GM12878 (cell line): ENCODE measurements around the gene P4HTM. TPM values are rescaled to one million over a fixed set of nuclear protein-coding genes. Genes with fewer than 3 reads are reported as not detected.
"Not testable (repeated sequence)": the region's sequence is repeated elsewhere in the genome, so short reads cannot be mapped to it uniquely, and the experiment has no call there.

Source experiments
- ATAC-seq: fragments of 200-7000 bp; cut with Tn5 transposase; 3 replicates; pipeline ENCODE4 v1.9.1; 2020; ENCODE audit warnings: mild to moderate bottlenecking, moderate library complexity
- BruUV-seq: library from RNA; stranded (reverse); fragments of 400-500 nt; replicated peaks from 2 replicates; lab custom pipeline; 2021; lab: Mats Ljungman, UMichigan
- CTCF ChIA-PET: fragments of 300-600 bp; sonication (Branson Sonifier 250); formaldehyde crosslinking; extraction: SDS; loops from one replicate; lab custom pipeline; 2021; ENCODE audit warnings: inconsistent platforms; lab: Yijun Ruan, JAX
- POLR2A ChIA-PET: fragments of 350-600 bp; formaldehyde crosslinking; extraction: SDS; loops from one replicate; lab custom pipeline; 2021; ENCODE audit warnings: inconsistent platforms; lab: Charles Lee
- RAD21 ChIA-PET: fragments of 300-600 bp; sonication (Branson Sonifier 250); formaldehyde crosslinking; loops from one replicate; lab custom pipeline; 2023; ENCODE audit warnings: antibody characterized with exemption; ENCODE audit not compliant: unreplicated experiment; lab: Charles Lee
- SMC1A ChIA-PET: fragments of 300-600 bp; sonication (Branson Sonifier 250); formaldehyde crosslinking; loops from one replicate; lab custom pipeline; 2023; ENCODE audit not compliant: unreplicated experiment, uncharacterized antibody; lab: Charles Lee
- DNase-seq: peaks from one replicate; pipeline ENCODE4 v3.0.0-alpha.2; 2011; ENCODE audit warnings: low read depth, low spot score
- FAIRE-seq: peaks from 3 replicates; lab custom pipeline; 2011; peaks lifted over from hg19 to GRCh38; lab: Jason Lieb, UNC
- H2AFZ ChIP-seq: 2 replicates; pipeline ENCODE4 v1.6.0; 2011; ENCODE audit warnings: low read depth, low read length, control low read depth; ENCODE audit not compliant: control insufficient read depth
- H3K27ac ChIP-seq: 2 replicates; pipeline ENCODE4 v1.5.1; 2011; ENCODE audit warnings: control low read depth; ENCODE audit not compliant: control insufficient read depth, insufficient read depth
- H3K27me3 ChIP-seq, 2 experiments: replicated peaks in 1 of 2; 2 replicates each; pipeline versions ENCODE4 v1.6.0 to v1.6.1; 2011; ENCODE audit warnings: low read length in 1 of 2; ENCODE audit not compliant: control insufficient read depth in 2 of 2, insufficient read depth in 2 of 2
- H3K36me3 ChIP-seq, 2 experiments: 2 replicates each; pipeline ENCODE4 v1.5.1; 2011; ENCODE audit warnings: low read length in 1 of 2; ENCODE audit not compliant: control insufficient read depth in 2 of 2, insufficient read depth in 2 of 2
- H3K4me1 ChIP-seq: 2 replicates; pipeline ENCODE4 v1.6.1; 2011; ENCODE audit warnings: mild to moderate bottlenecking, low read length, moderate library complexity, mixed read lengths; ENCODE audit not compliant: control insufficient read depth, insufficient read depth
- H3K4me2 ChIP-seq: 2 replicates; pipeline ENCODE4 v1.6.0; 2011; ENCODE audit warnings: control low read depth; ENCODE audit not compliant: control insufficient read depth, insufficient read depth
- H3K4me3 ChIP-seq: fragments of 200-600 bp; sonication (generic); 2 replicates; pipeline ENCODE4 v1.5.1; 2016
- H3K79me2 ChIP-seq: 2 replicates; pipeline ENCODE4 v1.6.0; 2011; ENCODE audit warnings: low read length; ENCODE audit not compliant: control insufficient read depth, insufficient read depth
- H3K9ac ChIP-seq: 2 replicates; pipeline ENCODE4 v1.8.0; 2011; ENCODE audit warnings: low read length, control low read depth, mixed read lengths; ENCODE audit not compliant: control insufficient read depth, insufficient read depth
- H3K9me3 ChIP-seq: replicated peaks from 3 replicates; pipeline ENCODE4 v1.5.1; 2011; ENCODE audit warnings: mild to moderate bottlenecking, low read length; ENCODE audit not compliant: control insufficient read depth, insufficient read depth
- H4K20me1 ChIP-seq: 2 replicates; pipeline ENCODE4 v1.6.0; 2011; ENCODE audit not compliant: control insufficient read depth, insufficient read depth
- BMI1 ChIP-seq: fragments of 450-650 bp; IDR thresholded peaks from 2 replicates; pipeline ENCODE4 v1.6.1; 2016; ENCODE audit warnings: mild to moderate bottlenecking, moderate library complexity, borderline replicate concordance
- EP300 ChIP-seq, 2 experiments: fragments of 150-350 bp in 1 of 2; IDR thresholded peaks; 2 replicates each; pipeline ENCODE4 v1.6.1; 2011 to 2012; ENCODE audit warnings: low read depth in 2 of 2, low read length in 2 of 2, borderline replicate concordance in 1 of 2, improper control_type of control experiment in 1 of 2, inconsistent platforms in 1 of 2; ENCODE audit not compliant: control insufficient read depth in 1 of 2
- NFYB ChIP-seq: IDR thresholded peaks from 2 replicates; pipeline ENCODE4 v1.6.1; 2011; ENCODE audit warnings: low read depth, mild to moderate bottlenecking, low read length, improper control_type of control experiment, moderate library complexity; ENCODE audit not compliant: insufficient read depth
- NRF1 ChIP-seq: conservative IDR thresholded peaks from 2 replicates; pipeline ENCODE4 v1.6.1; 2011; ENCODE audit warnings: mild to moderate bottlenecking, low read depth, low read length, improper control_type of control experiment
- PML ChIP-seq: IDR thresholded peaks from 2 replicates; pipeline ENCODE4 v1.6.1; 2012; ENCODE audit warnings: low read length, inconsistent platforms
- POLR2AphosphoS5 ChIP-seq: IDR thresholded peaks from 2 replicates; pipeline ENCODE4 v1.6.1; 2011; ENCODE audit warnings: mild to moderate bottlenecking, low read length, inconsistent platforms
- POU2F2 ChIP-seq: IDR thresholded peaks from 3 replicates; pipeline ENCODE4 v1.6.1; 2011; ENCODE audit warnings: low read depth, mild to moderate bottlenecking, low read length, borderline replicate concordance
- REST ChIP-seq: IDR thresholded peaks from 2 replicates; pipeline ENCODE4 v1.6.1; 2012; ENCODE audit warnings: mild to moderate bottlenecking, low read depth, low read length
- SMC3 ChIP-seq: IDR thresholded peaks from 2 replicates; pipeline ENCODE4 v1.6.1; 2011; ENCODE audit warnings: low read length, improper control_type of control experiment, borderline replicate concordance
- ZNF24 ChIP-seq: fragments of 450-650 bp; IDR thresholded peaks from 2 replicates; pipeline ENCODE4 v1.6.1; 2017; ENCODE audit warnings: antibody characterized with exemption, mild to moderate bottlenecking
- WGBS: methylation state at CpG from one replicate; pipeline ENCODE4 v1.1.6; 2016; ENCODE audit warnings: low lambda C conversion rate; ENCODE audit not compliant: insufficient replicate concordance, insufficient coverage; ENCODE audit errors: missing lambda C conversion rate; 5-methylcytosine and 5-hydroxymethylcytosine counted together
- in situ Hi-C: fragments of 300-500 bp; cut with MboI; formaldehyde crosslinking; loops from 9 replicates; pipeline ENCODE4 v1.14.3; 2018; ENCODE audit warnings: mixed read lengths
- intact Hi-C: fragments of 100-400 bp; cut with micrococcal nuclease; formaldehyde crosslinking; loops from one replicate; pipeline ENCODE4 v1.14.2; 2022; ENCODE audit not compliant: unreplicated experiment
- polyA plus RNA-seq, 11 experiments: library from polyadenylated mRNA; depleted of rRNA in 4 of 11; unstranded in 6 of 11; stranded (reverse) in 5 of 11; fragments of >200 nt; fragmentation: Nextera tagmentation in 4 of 11; fragmentation: Illumina TruSeq in 1 of 11; extraction: Ambion mirVana in 4 of 11; extraction: Trizol in 1 of 11; gene quantifications; 1 replicate in 1 of 11; 2 replicates in 10 of 11; pipeline versions ENCODE4 v1.2.1 to v1.2.3, GENCODE V29; 2011 to 2016; ENCODE audit warnings: inconsistent platforms in 2 of 11, missing spikeins in 2 of 11, low read depth in 1 of 11
- total RNA-seq, 4 experiments: library from RNA; depleted of rRNA in 3 of 4; stranded (reverse); fragments of >200 nt in 3 of 4; fragmentation: Illumina TruSeq in 1 of 4; extraction: Trizol in 1 of 4; gene quantifications; 2 replicates each; pipeline versions ENCODE4 v1.2.1 to v1.2.3, GENCODE V29; 2013 to 2021

Gene P4HTM
- total and polyA plus RNA-seq, 10 of the 15 experiments (the other 5 are each of a cell fraction or from before 2014, with no cell fraction given) = 0.76 to 28.8 (median 22.9) TPM

GRCh38 chr3:49008627-49009026, 18.6 kb downstream of the P4HTM start:
- 0 out of 2 replicates have a peak, but pooled peaks have one; percentile 5 for TF ChIP-seq POLR2AphosphoS5
- peaks cover 10 to 11% of the 10 kb centered on the region in 2 experiments for H3K36me3 ChIP-seq
- ChIA-PET RAD21 (interaction anchor here (1.0 to 3.7 kb wide), 4 partner anchors 10 to 85 kb away, joined by 4 to 44 read pairs (median 30); partner anchors contain the start of genes DALRD3, NDUFAF3, P4HTM and QRICH1), SMC1A (interaction anchor here (2.6 to 4.9 kb wide), 2 partner anchors 10 to 19 kb away, joined by 21 to 57 read pairs; partner anchors contain the start of genes DALRD3 and P4HTM), POLR2A (interaction anchor here (0.6 to 4.0 kb wide), 7 partner anchors 9 to 461 kb away, joined by 3 to 67 read pairs (median 7); partner anchors contain the start of genes DALRD3, IMPDH2, IP6K2 and P4HTM), CTCF (interaction anchor here (0.5 to 5.5 kb wide), 4 partner anchors 11 to 58 kb away, joined by 4 to 123 read pairs (median 44); partner anchors contain the start of genes DALRD3, IMPDH2, NDUFAF3 and P4HTM)
- H3K9ac ChIP-seq = peak overlapping the region; percentile 61
- H3K27ac ChIP-seq, H2AFZ ChIP-seq, H3K27me3 ChIP-seq, H4K20me1 ChIP-seq, DNase-seq, intact Hi-C loops, H3K9me3 ChIP-seq, FAIRE-seq, in situ Hi-C loops, ATAC-seq: not testable (repeated sequence)
- H3K4me2 ChIP-seq = peak overlapping the region; percentile 91
- peak overlapping the region; percentile 83 for H3K4me3 ChIP-seq
- BruUV-seq = TSS peak; percentile 58
- peaks cover 16% of the 10 kb centered on the region for H3K4me1 ChIP-seq
- H3K79me2 ChIP-seq = peaks cover 30% of the 10 kb centered on the region
- WGBS = 91% methylated on average over 5 of the region's 5 CpGs

- intact Hi-C loops (no loop called here), in situ Hi-C loops (no loop called here)
- Histone ChIP-seq H3K27me3 (no peaks in the 10 kb centered on the region), H2AFZ (no peak overlapping the region), H3K4me1 (peaks cover 16% of the 10 kb centered on the region), H3K27ac (no peak overlapping the region), H3K9me3 (no peaks in the 10 kb centered on the region), H3K79me2 (peaks cover 31% of the 10 kb centered on the region), H4K20me1 (peaks cover 8% of the 10 kb centered on the region; the same call in 1 of the 2 replicates), H3K9ac (no peak overlapping the region), H3K4me2 (no peak overlapping the region), H3K36me3 (peaks cover 14% of the 10 kb centered on the region in 2 experiments), H3K4me3 (no peak overlapping the region)
- CTCF ChIA-PET = interaction anchor here (1.7 to 5.5 kb wide), 3 partner anchors 10 to 20 kb away, joined by 4 to 123 read pairs (median 83); partner anchors contain the start of genes DALRD3, IMPDH2, NDUFAF3 and P4HTM
- FAIRE-seq (no peak), ATAC-seq (no peak), DNase-seq (no peak)
- RAD21 ChIA-PET = interaction anchor here (1.0 to 3.7 kb wide), 3 partner anchors 9 to 21 kb away, joined by 4 to 44 read pairs (median 40); partner anchors contain the start of genes DALRD3, NDUFAF3 and P4HTM
- SMC1A ChIA-PET = interaction anchor here (0.6 to 4.9 kb wide), 2 partner anchors 19 to 824 kb away, joined by 3 to 57 read pairs; partner anchors contain the start of gene P4HTM
- 93% methylated on average over 3 of the region's 3 CpGs for WGBS
- no TSS peak for BruUV-seq
- POLR2A ChIA-PET = interaction anchor here (0.7 to 4.0 kb wide), 5 partner anchors 8 to 155 kb away, joined by 3 to 67 read pairs (median 10); partner anchors contain the start of genes DALRD3, IMPDH2 and P4HTM
- TF ChIP-seq EP300 (IDR thresholded peaks at IDR 0.05; ENCODE audit: borderline replicate concordance in 1 of 2, control insufficient read depth in 1 of 2, low read depth in 2 of 2, low read length in 2 of 2) (no peak), SMC3 (no peak), POU2F2 (no peak), NFYB (no peak), ZNF24 (no peak), REST (no peak), BMI1 (no peak), PML (no peak), NRF1 (no peak)
Measured at GRCh38 chr3:49009396-49009795, 19.4 kb downstream of the P4HTM start.
